DND-41 (cell line): ENCODE data around the gene CHD9NB.

Experiments used
- ATAC-seq: fragments of 200-7000 bp; cut with Tn5 transposase; 3 replicates; pipeline ENCODE4 v1.9.1; 2021; ENCODE audit warnings: low read depth; ENCODE audit not compliant: insufficient read depth
- DNase-seq: peaks from one replicate; pipeline ENCODE4 v3.0.0-alpha.2; 2020
- H2AFZ ChIP-seq: 2 replicates; pipeline ENCODE4 v1.6.0; 2012; ENCODE audit warnings: low read depth, low read length
- H3K27ac ChIP-seq: 2 replicates; pipeline ENCODE4 v1.5.1; 2012; ENCODE audit warnings: low read length, inconsistent platforms
- H3K27me3 ChIP-seq: fragments of 200-600 bp; sonication (generic); 2 replicates; pipeline ENCODE4 v1.6.0; 2012; ENCODE audit warnings: low read length, mild to moderate bottlenecking, inconsistent platforms; ENCODE audit not compliant: insufficient read depth, poor library complexity
- H3K36me3 ChIP-seq: 2 replicates; pipeline ENCODE4 v1.5.1; 2012; ENCODE audit warnings: low read length, inconsistent platforms; ENCODE audit not compliant: insufficient read depth
- H3K4me1 ChIP-seq: 2 replicates; pipeline ENCODE4 v1.5.1; 2012; ENCODE audit warnings: mild to moderate bottlenecking, low read length; ENCODE audit not compliant: insufficient read depth
- H3K4me2 ChIP-seq: 2 replicates; pipeline ENCODE4 v1.6.0; 2012; ENCODE audit warnings: mild to moderate bottlenecking, moderate library complexity, low read length, inconsistent platforms; ENCODE audit not compliant: insufficient read depth
- H3K4me3 ChIP-seq, 2 experiments: fragments of 200-600 bp in 1 of 2; shearing (Covaris generic) in 1 of 2; 2 replicates each; pipeline ENCODE4 v1.5.1; 2012 to 2016; ENCODE audit warnings: inconsistent platforms in 2 of 2, low read length in 2 of 2, mild to moderate bottlenecking in 2 of 2, low read depth in 1 of 2, moderate library complexity in 1 of 2
- H3K79me2 ChIP-seq: 2 replicates; pipeline ENCODE4 v1.6.0; 2012; ENCODE audit warnings: low read length, inconsistent platforms; ENCODE audit not compliant: insufficient read depth
- H3K9ac ChIP-seq: 2 replicates; pipeline ENCODE4 v1.6.0; 2012; ENCODE audit warnings: low read depth, mild to moderate bottlenecking, inconsistent platforms, low read length, moderate library complexity
- H3K9me3 ChIP-seq: 2 replicates; pipeline ENCODE4 v1.5.1; 2012; ENCODE audit warnings: low read length, moderate library complexity, mild to moderate bottlenecking, inconsistent platforms; ENCODE audit not compliant: insufficient read depth, severe bottlenecking
- H4K20me1 ChIP-seq: 2 replicates; pipeline ENCODE4 v1.6.0; 2012; ENCODE audit warnings: low read length; ENCODE audit not compliant: insufficient read depth
- CTCF ChIP-seq: IDR thresholded peaks from 2 replicates; pipeline ENCODE4 v1.5.1; 2012; ENCODE audit warnings: borderline replicate concordance, low read length, moderate library complexity, mild to moderate bottlenecking; ENCODE audit not compliant: poor library complexity, severe bottlenecking; ENCODE audit errors: extremely low read depth
- EZH2 ChIP-seq: IDR thresholded peaks from 3 replicates; pipeline ENCODE4 v1.6.1; 2012; ENCODE audit warnings: borderline replicate concordance, low read depth, mild to moderate bottlenecking, moderate library complexity, low read length, inconsistent platforms; ENCODE audit not compliant: severe bottlenecking

Gene CHD9NB

GRCh38 chr16:53089434-53090285 is 37.0 kb upstream of the CHD9NB start:
- no peak for ATAC-seq
- no peak for DNase-seq
- Histone ChIP-seq H3K27me3 (no peaks in the 10 kb centered on the region), H3K4me3 (no peak overlapping the region), H3K4me2 (no peak overlapping the region), H2AFZ (no peak overlapping the region), H4K20me1 (peaks cover 22% of the 10 kb centered on the region), H3K9me3 (no peaks in the 10 kb centered on the region), H3K4me1 (no peaks in the 10 kb centered on the region), H3K36me3 (0 out of 2 replicates have a peak, but pooled peaks cover 3% of the 10 kb centered on the region), H3K9ac (no peak overlapping the region), H3K79me2 (peaks cover 52% of the 10 kb centered on the region), H3K27ac (no peak overlapping the region)
- TF ChIP-seq EZH2, result no peak
- TF ChIP-seq CTCF, result no peak

GRCh38 chr16:53087101-53087500 is 34.4 kb upstream of the CHD9NB start:
- no peak overlapping the region for H3K4me3 ChIP-seq
- H2AFZ ChIP-seq, result no peak overlapping the region
- H3K4me2 ChIP-seq, result no peak overlapping the region
- H3K79me2 ChIP-seq, result peaks cover 52% of the 10 kb centered on the region
- H3K4me1 ChIP-seq, result no peaks in the 10 kb centered on the region
- ATAC-seq, result no peak
- H3K36me3 ChIP-seq, result 0 out of 2 replicates have a peak, but pooled peaks cover 3% of the 10 kb centered on the region
- no peak overlapping the region for H3K27ac ChIP-seq
- no peak for DNase-seq
- H3K9me3 ChIP-seq, result no peaks in the 10 kb centered on the region
- no peaks in the 10 kb centered on the region for H3K27me3 ChIP-seq
- no peak overlapping the region for H3K9ac ChIP-seq
- peaks cover 27% of the 10 kb centered on the region for H4K20me1 ChIP-seq
- no peak for TF ChIP-seq EZH2
- TF ChIP-seq CTCF, result no peak

GRCh38 chr16:53085931-53086421 is 33.3 kb upstream of the CHD9NB start:
- Histone ChIP-seq H3K4me3 (no peak overlapping the region), H4K20me1 (peaks cover 27% of the 10 kb centered on the region), H3K9me3 (no peaks in the 10 kb centered on the region), H3K27me3 (no peaks in the 10 kb centered on the region), H3K9ac (no peak overlapping the region), H2AFZ (no peak overlapping the region), H3K4me2 (no peak overlapping the region), H3K79me2 (peaks cover 54% of the 10 kb centered on the region), H3K27ac (no peak overlapping the region), H3K36me3 (0 out of 2 replicates have a peak, but pooled peaks cover 3% of the 10 kb centered on the region), H3K4me1 (no peaks in the 10 kb centered on the region)
- DNase-seq (no peak), ATAC-seq (peak; percentile 22; the same call in 1 of the 3 replicates)
- TF ChIP-seq CTCF (no peak), EZH2 (no peak)
